ENCODE data around the gene PDPR. TPM values are rescaled to one million over a fixed set of nuclear protein-coding genes. Genes with fewer than 3 reads are reported as not detected.
A peak's percentile ranks its signal among the peaks of the same experiment; 100 is the strongest.
"Not testable (repeated sequence)": the region's sequence is repeated elsewhere in the genome, so short reads cannot be mapped to it uniquely, and the experiment has no call there.

The PDPR gene
- total RNA-seq, 4 donors from 2014 or later: 30.5 to 55.8 (median 35.9) TPM

DNA sequence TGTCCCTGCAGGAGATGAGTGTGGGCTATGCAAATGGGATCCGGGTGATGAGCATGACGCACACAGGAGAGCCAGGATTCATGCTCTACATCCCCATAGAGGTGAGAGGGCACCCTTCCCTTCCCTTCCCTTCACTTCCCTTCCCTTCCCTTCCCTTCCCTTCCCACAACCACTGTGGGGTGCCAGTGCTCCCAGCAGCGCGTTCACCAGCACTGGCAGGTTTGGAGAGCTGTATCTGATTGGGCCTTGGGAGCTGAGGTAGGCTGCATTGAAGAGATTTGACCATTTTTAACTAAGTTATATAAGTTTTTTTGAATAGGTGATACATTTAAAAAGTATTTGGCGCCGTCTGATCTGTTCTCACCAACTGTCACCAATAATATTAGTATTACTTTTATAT is 34.3 kb downstream of the PDPR start:
- H3K4me1 ChIP-seq, H3K27ac ChIP-seq, H3K4me3 ChIP-seq, H3K9me3 ChIP-seq, H3K27me3 ChIP-seq: not testable (repeated sequence)
- peaks cover 0 to 83% (median 4%) of the 10 kb centered on the region in 3 donors for H3K36me3 ChIP-seq
- peak in 1 of 3 donors; percentile 0 for DNase-seq

DNA sequence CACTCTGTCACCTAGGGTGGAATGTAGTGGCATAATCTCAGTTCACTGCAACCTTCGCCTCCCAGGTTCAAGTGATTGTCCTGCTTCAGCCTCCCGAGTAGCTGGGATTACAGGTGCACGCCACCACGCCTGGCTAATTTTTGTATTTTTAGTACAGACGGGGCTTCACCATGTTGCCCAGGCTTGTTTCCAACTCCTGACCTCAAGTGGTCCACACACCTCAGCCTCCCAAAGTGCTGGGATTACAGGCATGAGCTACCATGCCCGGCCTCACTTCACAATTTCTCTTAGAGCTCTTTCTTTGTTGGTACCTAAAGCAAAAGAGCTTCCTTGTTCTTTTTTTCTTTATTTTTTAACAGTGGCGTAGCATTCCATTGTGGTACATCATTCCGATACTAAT is 35.2 kb downstream of the PDPR start:
- peak in 1 of 3 donors; percentile 9 for DNase-seq
- peaks cover 0 to 85% (median 4%) of the 10 kb centered on the region in 3 donors for H3K36me3 ChIP-seq
- not testable (repeated sequence) for H3K27ac ChIP-seq, H3K27me3 ChIP-seq, H3K4me3 ChIP-seq, H3K9me3 ChIP-seq, H3K4me1 ChIP-seq

DNA sequence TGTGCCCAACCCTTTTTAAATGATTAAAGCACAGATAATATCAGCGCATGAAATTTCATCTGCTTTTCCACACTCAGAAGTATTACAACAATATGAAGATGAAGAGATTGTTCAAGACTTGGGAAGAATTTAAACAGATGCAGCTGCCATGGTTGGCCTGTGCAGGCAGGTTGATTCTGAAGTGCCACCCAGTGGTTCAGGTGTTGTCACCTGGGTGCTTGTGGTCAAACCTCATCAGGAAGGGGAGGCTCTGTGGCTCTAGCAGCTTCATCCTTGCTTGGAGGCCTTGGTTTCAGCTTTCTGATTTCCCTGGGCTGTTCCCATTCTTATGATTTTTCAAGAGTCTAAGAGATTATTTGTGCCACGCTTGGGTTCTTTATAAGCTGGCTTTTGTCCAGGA is 37.3 kb downstream of the PDPR start:
- no peak for DNase-seq
- Histone ChIP-seq H3K9me3 (no peaks in the 10 kb centered on the region), H3K27ac (no peak overlapping the region), H3K36me3 (peaks cover 0 to 91% (median 4%) of the 10 kb centered on the region in 3 donors), H3K4me3 (no peak overlapping the region), H3K4me1 (no peaks in the 10 kb centered on the region), H3K27me3 (no peaks in the 10 kb centered on the region)
- TF ChIP-seq, protein P1, sequence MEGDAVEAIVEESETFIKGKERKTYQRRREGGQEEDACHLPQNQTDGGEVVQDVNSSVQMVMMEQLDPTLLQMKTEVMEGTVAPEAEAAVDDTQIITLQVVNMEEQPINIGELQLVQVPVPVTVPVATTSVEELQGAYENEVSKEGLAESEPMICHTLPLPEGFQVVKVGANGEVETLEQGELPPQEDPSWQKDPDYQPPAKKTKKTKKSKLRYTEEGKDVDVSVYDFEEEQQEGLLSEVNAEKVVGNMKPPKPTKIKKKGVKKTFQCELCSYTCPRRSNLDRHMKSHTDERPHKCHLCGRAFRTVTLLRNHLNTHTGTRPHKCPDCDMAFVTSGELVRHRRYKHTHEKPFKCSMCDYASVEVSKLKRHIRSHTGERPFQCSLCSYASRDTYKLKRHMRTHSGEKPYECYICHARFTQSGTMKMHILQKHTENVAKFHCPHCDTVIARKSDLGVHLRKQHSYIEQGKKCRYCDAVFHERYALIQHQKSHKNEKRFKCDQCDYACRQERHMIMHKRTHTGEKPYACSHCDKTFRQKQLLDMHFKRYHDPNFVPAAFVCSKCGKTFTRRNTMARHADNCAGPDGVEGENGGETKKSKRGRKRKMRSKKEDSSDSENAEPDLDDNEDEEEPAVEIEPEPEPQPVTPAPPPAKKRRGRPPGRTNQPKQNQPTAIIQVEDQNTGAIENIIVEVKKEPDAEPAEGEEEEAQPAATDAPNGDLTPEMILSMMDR (IDR thresholded peaks at IDR 0.05): no peak
- no peak for TF ChIP-seq POLR2A (IDR thresholded peaks at IDR 0.05)

DNA sequence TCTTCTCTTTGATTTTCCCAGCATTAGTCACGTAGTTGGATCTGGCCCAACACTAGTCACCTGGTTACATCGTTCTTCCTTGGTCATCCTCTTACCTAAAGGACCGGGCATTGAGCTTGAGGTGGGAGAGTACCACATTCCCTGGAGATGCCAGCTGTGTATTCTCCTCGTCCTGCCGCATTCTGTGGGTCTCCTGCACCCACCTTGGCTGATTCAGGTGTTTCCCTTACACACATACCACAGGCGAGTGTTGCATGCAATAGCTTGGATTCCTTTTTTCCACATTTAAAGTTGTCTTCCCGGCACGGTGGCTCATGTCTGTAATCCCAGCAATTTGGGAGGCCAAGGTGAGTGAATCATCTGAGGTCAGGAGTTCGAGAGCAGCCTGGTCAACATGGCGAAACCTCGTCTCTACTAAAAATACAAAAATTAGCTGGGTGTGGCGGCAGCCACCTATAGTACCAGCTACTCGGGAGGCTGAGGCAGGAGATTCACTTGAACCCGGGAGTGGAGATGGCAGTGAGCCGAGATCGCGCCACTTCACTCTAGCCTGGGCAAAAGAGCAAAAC is 37.9 kb downstream of the PDPR start:
- TF ChIP-seq, protein P1 (IDR thresholded peaks at IDR 0.05): no peak
- no peak for TF ChIP-seq POLR2A (IDR thresholded peaks at IDR 0.05)
- H3K9me3 ChIP-seq: no peaks in the 10 kb centered on the region
- no peaks in the 10 kb centered on the region for H3K27me3 ChIP-seq
- H3K4me1 ChIP-seq: no peaks in the 10 kb centered on the region
- peaks cover 0 to 97% (median 5%) of the 10 kb centered on the region in 3 donors for H3K36me3 ChIP-seq
- no peak for DNase-seq
- H3K27ac ChIP-seq: peak overlapping the region in 1 of 4 donors; percentile 47
- no peak overlapping the region for H3K4me3 ChIP-seq

DNA sequence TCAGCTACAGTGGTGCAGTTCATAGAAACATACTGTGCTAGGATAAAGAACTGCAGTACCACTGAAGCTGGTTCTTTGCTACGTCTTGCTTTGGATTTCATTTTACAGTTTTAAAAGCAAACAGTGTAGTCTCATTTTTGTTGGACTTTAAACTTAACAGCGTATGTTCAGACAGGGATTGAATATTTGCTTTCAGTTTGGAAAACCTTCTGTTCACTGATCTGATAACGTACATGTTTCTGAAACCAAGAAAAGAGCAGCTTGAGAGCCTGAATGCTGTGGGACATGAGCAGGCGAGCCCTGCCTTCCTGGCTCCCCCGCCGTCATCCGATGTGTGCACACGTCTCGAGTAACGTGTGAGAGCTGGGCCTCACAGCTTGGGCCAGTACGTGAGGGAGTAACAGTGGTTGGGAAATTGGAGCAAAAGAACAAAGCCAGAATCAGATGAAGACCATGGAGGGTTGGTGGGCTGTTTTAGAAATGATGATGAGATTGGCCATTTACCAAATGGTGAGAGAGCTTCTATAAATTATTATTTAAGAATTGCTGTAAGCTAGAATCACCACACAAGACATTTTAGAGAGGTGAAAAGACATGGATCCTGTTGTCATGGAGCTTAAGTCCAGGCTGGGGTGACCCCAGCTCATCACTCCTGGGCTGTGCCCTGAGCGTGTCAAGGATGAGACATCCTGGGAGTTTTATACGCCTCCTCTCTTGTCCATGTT is 38.6 kb downstream of the PDPR start:
- H3K36me3 ChIP-seq: peaks cover 0 to 98% (median 7%) of the 10 kb centered on the region in 3 donors
- H3K4me1 ChIP-seq: no peaks in the 10 kb centered on the region

DNA sequence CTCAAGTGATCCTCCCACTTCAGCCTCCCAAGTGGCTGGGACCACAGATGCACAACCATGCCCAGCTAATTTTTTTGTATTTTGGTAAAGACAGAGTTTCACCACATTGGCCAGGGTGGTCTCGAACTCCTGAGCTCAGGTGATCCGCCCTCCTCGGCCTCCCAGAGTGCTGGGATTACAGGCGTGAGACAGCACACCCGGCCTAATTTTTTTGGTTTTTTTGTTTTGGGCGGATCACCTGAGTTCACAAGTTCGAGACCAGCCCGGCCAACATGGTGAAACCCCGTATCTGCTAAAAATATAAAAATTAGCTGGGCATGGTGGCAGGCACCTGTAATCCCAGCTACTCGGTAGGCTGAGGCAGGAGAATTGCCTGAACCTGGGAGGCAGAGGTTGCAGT is 40.6 kb downstream of the PDPR start:
- H3K27ac ChIP-seq, H3K27me3 ChIP-seq, DNase-seq, H3K4me1 ChIP-seq, H3K4me3 ChIP-seq, H3K9me3 ChIP-seq: not testable (repeated sequence)
- peaks cover 0 to 100% (median 7%) of the 10 kb centered on the region in 3 donors for H3K36me3 ChIP-seq

More for the DNA sequence above, 38.6 kb downstream of the PDPR start:
- DNase-seq: no peak
- no peak for TF ChIP-seq POLR2A (IDR thresholded peaks at IDR 0.05)
- TF ChIP-seq, protein P1 (IDR thresholded peaks at IDR 0.05): no peak
- H3K9me3 ChIP-seq: no peaks in the 10 kb centered on the region
- H3K27me3 ChIP-seq: no peaks in the 10 kb centered on the region
- peak overlapping the region in 1 of 4 donors; percentile 14 for H3K4me3 ChIP-seq
- peak overlapping the region in 1 of 4 donors; percentile 47 for H3K27ac ChIP-seq

DNA sequence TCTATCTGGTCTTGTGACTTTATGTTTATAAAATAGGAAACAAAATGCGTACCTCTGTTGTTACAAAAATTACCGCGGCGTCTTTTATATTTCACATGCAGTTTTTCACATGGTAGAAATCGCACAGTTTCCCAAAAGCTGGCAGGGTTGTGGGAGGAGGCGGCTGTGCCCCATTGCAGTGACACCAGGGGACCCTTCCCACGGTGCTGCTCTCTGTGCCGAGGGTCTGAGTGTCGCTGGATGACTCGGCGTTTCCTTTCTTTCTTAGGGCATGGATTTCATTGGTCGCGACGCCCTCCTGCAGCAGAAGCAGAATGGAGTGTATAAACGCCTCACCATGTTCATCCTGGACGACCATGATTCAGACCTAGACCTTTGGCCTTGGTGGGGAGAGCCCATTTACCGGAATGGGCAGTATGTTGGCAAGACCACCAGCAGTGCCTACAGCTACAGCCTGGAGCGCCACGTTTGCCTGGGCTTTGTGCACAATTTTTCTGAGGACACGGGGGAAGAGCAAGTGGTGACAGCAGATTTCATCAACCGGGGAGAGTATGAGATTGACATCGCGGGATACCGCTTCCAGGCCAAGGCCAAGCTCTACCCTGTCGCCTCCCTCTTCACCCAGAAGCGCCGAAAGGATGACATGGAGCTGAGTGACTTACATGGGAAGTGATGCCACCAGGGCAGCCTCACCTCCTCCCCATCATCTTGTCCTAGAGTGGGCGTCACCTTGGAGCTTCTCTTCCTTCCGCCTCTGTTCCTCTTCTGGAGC is 42.3 kb downstream of the PDPR start:
- no peak overlapping the region for H3K4me3 ChIP-seq
- H3K9me3 ChIP-seq: no peaks in the 10 kb centered on the region
- H3K27me3 ChIP-seq: no peaks in the 10 kb centered on the region
- no peak overlapping the region for H3K27ac ChIP-seq
- DNase-seq: peak in 1 of 3 donors; percentile 48
- H3K4me1 ChIP-seq: no peaks in the 10 kb centered on the region
- no peak for TF ChIP-seq POLR2A (IDR thresholded peaks at IDR 0.05)
- H3K36me3 ChIP-seq: peaks cover 0 to 100% (median 5%) of the 10 kb centered on the region in 3 donors

All from Peyer's patch (tissue), 4 donors.